GM19351 (cell line): Measurements from ENCODE around the gene USHBP1.

Source experiments
- ATAC-seq: cut with Tn5 transposase; IDR thresholded peaks from one replicate; pipeline ENCODE4 v1.9.1; 2021; ENCODE audit warnings: mild to moderate bottlenecking, moderate library complexity; ENCODE audit not compliant: unreplicated experiment

The USHBP1 gene, protein sequence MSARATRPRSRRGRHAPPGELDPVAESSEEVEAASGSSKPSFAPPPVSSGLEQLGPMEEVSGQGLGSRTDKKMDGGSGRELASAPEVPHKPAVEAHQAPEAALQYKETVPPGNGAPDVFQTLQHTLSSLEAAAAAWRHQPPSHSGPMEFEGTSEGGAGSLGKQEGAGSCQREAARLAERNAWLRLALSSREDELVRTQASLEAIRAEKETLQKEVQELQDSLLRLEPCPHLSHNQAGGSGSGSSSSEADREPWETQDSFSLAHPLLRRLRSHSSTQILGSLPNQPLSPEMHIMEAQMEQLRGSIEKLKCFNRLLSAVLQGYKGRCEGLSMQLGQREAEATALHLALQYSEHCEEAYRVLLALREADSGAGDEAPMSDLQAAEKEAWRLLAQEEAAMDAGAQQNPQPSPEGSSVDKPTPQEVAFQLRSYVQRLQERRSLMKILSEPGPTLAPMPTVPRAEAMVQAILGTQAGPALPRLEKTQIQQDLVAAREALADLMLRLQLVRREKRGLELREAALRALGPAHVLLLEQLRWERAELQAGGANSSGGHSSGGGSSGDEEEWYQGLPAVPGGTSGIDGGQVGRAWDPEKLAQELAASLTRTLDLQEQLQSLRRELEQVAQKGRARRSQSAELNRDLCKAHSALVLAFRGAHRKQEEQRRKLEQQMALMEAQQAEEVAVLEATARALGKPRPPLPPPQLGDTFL

DNA sequence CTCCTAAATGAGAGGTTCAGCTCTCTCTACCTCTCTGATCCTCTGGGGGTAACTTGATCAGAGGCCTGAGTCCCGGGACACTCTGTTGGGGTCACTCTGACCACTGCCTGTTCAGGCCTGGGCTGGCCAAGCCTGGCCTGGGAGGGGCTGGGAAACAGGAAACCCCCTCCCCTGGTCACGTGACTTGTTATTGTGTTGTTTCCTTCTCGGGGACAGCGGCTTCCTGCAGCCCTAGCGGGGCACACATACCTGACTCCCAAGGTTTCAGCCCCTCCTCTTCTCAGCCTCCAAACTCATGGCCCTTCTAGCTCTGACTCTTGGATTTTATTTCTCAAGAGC is at the start of gene USHBP1:
USHBP1 (minus strand) TSS at position 105 of the 339 bp plus-strand sequence. CDS start 446 bp downstream, outside the sequence.
- ATAC-seq = no peak

DNA sequence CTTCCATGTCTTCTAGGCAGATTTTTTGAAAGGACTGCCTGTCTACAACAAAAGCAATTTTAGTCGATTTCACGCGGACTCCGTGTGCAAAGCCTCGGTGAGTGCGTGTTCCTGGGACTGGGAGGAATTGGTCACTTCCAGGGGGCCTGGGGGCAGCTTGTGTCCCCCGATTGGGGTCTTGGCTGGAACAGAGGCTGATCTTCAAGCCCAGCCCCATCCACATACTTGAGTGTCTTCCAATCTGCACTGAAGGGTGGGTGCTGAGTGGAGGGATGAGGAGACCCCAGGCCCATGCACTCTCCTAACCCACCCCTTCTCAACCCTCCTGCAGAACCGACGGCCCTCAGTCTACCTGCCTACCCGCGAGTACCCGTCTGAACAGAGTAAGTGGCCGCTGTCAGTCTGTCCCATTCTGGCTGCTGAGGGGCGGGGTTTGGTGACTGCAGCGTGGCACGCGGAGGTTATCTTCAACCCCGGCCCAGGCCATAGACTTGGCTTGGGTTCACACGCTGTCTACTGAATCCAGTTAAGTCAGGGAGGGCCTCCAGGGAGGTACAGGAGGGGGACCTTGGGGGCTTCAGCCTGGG is 49.6 kb upstream of the USHBP1 start:
- ATAC-seq = no peak

DNA sequence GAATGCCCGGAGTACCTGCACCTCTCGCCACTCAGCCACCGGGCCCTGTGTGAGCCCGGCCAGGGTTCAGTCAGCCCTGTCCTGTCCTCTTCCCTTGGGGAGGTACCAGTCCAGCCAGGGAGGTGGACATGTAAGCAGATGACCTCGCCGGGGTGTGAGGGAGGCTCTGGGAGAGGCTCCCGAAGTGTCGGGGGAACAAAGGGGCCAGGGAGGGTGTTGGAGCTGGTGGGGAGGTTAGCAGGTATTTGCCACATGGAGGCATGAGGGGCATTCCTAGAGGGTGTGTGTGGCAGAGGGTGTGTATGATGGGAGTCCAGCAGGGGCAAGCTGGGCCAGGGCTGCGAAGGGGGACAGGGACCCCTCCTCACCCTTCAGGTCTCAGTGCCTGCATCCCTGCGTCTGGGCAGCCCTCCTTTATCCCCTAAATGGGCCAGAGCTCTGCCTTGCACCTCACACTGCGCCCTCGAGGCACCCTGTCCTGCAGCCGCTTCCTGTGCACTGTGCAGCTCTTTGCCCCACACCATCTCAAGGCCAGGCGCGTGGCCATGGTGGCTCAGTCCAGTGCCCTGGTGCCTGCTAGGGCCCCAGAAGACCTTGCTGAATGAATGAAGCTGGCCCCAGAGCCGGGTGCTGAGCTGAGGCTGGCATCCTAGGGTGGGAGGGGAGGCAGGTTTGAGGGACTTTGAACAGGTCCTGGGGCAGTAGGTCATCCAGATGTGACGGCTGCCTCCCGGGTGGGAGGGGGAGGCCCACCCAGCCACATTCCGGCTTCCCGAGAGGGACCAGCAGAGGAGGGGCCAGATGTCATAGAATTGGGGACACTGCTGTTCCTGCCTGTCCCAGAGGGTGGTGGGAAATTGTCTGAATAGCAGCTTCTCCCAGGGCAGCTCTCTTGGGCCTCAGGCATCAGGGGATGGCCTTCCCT is 47.9 kb upstream of the USHBP1 start:
- no peak for ATAC-seq

DNA sequence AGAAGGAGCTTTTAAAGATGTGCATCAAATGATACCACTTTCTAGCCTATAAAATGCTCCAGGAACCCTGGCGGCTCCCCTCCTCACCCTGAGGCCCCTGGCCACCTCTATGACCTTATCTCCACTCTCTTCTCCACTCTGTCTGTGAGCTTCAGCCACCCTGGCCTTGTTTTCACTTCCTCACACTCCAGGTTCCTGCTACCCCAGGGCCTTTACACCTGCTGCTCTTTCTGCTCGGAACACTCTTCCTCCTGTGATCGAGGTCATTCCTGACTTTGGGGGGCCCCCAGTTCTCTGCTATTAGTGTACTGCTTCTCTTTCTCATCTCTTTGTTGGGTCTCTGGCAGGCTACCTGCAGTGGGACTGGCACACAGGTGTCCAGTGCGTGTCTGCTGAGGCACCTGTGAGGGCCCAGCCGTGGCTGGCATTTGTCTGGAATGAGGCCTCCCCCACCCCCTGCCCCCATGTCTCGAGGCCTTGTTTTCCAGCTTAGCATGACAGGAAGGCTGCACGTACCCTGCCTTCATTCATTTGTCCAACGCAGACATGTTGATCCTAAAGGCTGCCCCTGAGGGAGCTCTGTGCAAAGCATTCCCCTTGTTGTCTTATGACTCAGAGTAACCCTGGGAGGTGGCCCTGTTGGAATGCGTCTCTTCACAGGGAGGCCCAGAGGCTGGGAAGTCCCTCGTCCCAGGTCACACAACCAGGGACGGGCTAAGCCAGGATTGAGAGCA is 47.1 kb upstream of the USHBP1 start:
- ATAC-seq = no peak

DNA sequence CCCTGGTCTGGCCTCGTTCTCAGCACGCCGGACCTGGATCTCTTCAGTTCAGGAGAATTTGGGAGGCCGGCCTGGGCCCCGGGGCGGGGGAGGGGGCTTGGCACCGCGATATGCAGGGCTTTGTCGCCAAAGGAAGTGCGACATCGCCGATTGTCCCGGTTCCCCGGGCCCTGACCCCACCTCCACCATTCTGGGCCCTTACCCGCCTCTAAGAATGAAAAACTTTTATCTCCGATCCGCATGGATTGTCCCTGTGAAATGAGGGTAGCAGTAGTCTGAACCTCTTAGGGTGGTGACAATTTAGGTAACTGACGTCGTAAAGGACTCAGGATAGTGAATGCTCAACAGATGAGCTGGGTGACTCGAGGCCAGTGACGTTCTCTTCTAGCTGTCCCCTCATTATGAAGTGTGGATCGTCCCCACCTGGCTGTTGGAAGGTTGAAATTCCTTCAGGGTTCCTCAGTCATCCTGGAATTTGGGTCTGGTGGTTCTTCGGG is 45.5 kb upstream of the USHBP1 start:
- no peak for ATAC-seq

DNA sequence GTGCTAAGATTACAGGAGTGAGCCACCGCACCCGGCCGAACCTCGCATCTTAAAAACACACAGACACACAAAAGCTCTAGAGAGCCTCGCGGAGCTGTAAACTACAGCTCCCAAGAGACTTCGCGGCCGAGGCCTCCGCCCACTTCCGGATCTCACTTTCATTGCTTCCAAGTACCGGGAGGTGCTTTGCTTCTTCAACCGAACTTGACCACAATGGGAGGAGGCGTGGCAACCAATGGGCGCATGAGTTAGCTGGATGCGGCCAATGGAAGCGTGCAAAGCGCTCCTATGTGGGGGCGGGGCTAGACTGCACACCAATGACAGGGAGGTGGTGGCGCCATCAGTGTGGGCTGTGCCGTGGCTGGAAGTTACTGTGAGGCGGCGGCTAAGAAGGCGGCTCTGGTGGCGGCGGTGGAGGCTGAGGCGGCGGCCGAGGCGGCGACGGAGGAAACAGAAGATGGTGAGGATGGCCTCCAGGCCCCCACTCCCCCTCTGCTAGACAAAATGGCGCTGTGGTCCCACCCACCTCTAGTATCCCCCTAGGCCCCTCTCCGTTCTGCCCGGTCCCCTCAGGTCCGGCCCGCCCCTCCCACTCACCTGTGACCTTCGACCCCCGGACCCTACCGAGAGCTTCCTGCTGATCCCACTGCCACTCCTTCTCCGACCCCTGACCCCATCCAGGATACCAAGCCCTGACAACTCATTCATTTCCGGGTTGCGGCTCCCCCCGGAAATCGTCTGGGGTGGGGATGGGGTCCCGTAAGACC is 44.8 kb upstream of the USHBP1 start, which contains the start of gene DDA1:
DDA1 (plus strand) TSS at position 366 of the 767 bp plus-strand sequence; CDS start at position 458, 92 bp downstream.
- ATAC-seq = peak; percentile 62

DNA sequence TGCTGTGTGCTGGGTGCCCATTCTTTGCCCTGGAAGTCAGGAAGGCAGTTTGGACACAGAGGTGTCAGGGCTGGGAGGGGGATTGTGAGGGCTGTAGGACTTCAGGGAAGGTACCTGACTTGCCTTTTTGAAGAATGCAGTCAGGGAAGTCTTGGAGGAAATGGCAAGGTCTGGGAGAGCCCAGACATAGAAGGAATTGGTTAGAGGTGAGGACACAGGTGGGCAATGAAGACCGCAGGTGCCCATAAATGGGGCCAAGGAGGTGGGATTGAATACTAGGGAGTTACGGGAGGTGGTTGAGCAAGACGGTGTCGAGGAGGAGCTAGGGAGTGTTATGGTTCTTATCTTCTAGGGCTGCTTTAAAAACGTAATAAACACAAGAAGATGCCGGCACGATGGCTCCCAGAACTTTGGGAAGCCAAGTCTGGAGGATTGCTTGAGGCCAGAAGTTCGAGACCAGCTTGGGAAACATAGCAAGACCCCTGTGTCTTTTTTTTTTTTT is 43.4 kb upstream of the USHBP1 start:
- ATAC-seq = no peak

DNA sequence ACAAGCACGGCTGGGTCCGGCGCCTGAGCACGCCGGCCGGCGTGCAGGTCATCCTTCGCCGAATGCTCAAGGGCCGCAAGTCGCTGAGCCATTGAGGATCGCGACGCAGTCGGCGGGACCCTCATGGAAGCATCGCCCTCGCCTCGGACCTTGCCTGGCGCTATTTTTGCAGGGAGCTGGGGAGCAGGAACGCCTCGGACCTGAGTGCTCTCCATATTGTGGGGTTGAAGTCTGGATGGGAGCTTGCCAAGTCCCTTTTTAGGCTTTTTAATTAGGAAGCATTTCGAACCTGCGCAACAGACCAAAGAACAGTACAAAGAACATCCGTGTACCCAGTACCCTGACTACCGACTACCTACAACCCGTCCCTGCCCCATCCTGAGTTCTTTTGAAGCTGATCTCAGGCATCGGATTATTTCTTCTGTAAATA is 41.8 kb upstream of the USHBP1 start:
- no peak for ATAC-seq

DNA sequence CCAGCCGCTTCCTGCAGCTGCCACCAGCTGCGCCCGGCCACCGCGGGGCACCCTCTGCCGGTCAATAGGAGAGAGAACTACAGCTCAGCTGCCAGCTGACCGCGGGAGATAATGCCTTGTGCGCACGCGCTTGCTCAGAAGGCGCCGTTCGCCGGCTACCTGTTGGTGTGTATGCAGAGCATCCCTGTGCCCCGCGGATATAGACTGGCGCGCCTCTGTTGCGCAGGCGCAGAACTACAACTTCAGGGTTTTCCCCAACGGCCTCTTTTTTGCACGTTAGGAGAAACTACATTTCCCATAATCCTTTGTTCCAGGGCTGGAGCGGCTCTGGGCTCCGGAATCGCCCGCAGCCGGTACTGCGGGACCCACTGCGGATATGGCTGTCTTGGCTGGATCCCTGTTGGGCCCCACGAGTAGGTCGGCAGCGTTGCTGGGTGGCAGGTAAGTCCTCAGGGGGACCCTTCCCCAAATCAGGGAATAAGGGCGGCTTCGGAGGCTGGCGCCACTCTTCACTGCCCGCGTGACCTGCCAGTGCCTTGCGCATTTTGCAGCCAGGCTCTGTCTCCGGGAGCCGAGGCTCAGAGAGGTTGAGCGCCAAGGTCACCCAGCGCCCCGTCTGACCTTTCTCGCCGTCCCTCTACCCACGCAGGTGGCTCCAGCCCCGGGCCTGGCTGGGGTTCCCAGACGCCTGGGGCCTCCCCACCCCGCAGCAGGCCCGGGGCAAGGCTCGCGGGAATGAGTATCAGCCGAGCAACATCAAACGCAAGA is 41.2 kb upstream of the USHBP1 start, which contains the start of gene MRPL34:
MRPL34 (plus strand) TSS at position 356 of the 768 bp plus-strand sequence; CDS start at position 377, 21 bp downstream.
- peak; percentile 58 for ATAC-seq

DNA sequence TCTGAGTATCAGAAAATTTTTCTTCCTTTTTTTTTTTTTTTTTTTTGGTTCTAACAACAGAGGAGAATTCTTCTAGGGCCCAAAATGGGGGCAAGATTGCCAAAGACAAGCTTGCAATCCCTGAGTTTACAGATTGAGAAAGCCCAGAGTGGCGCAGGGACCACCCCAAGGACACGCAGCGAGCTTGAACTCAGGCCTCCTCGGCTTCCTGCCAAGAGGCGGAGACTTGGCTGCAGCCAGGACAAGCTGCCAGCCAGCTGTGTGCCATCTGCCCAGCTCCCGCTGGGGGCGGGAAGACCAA is 40.6 kb upstream of the USHBP1 start:
- no peak for ATAC-seq

DNA sequence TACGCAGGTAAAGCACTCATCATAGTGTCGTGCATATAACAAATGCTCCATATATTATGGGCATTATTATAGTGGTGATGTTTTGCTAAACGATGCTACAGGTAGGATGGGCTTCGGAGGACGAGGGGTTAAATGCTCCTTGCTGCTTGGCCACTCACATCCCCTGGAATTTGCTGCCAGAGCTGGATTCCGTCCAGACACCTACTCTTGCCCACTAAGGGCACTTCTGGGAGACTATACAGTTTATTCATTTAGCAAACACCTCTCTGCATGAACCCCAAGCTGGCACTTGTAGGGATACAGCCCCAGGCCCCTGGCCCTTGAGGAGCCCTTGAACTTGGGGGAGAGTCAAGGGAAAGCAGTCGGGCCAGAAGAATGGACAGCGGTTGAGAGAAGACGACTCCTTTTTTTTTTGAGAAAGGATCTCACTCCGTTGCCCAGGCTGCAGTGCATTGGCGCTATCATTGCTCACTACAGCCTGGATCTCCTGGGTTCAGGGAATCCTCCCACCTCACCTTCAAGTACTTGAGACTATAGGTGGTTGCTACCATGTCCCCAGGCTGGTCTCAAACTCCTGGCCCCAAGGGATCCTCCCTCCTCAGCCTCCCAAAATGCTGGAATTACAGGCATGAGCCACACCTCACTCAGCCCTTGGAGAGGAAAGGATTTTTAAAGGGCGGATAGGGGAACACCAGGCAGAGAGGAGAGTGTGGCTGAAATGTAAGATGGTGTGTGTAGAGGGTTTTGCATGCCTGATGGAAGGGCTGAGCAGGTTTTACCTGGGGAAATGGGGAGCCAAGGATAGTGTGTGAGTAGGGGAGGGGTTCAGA is 40.1 kb upstream of the USHBP1 start:
- no peak for ATAC-seq

DNA sequence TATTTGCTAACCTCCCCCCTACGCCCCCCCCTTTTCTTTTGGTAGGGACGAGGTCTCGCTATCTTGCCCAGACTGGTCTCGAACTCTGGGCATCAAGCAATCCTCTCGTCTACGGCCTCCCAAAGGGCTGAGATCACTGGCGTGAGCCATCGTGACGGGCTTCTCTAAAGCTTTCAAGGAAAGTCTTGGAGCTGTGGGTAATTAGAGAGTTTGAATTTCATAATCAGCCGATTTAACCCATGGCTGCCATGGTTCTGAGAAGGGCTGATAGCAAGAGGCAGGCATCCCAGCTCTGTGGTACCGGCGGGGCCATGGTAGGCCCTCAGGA is 39.4 kb upstream of the USHBP1 start:
- ATAC-seq = no peak

DNA sequence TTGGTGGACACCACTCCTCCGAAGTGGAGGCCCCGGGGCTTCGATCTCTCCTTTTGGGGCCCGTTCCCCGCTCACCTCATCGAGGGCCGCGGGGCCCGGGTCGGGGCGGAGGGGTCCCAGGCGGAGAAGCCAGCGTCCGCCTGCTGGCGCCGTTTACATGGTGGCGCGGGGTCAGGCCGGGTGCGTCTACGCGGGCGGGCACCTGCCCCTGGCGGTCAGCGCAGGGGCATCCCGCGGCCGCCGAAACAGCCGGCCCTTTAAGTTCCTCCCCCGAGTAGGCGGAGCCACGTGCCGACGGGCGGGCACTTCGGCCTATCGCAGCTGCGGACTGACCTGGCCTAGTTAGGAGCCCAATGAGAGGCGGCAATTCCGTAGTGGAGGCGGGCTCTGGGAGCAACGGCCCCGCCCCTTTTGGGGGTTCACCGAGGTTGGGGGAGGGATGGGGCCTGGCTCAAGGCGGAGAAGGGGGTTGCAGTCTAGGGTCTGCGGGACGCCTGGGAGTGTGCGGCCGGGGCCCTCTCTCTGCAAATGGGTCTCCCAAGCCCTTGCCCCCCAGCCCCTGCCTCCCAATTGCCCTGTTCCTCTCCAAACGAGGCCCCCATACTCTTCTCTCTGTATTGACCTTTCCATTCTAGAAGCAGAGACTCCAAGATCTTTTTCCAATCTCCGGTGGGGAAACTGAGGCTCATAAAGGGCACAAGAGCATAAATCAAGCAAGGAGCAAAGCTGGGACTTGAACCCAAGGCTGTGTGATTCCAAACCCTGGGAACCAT is 38.8 kb upstream of the USHBP1 start, which contains the start of gene ABHD8:
ABHD8 (minus strand) TSS at position 259 of the 773 bp plus-strand sequence. CDS start 1,809 bp downstream, outside the sequence.
- ATAC-seq = peak; percentile 70

DNA sequence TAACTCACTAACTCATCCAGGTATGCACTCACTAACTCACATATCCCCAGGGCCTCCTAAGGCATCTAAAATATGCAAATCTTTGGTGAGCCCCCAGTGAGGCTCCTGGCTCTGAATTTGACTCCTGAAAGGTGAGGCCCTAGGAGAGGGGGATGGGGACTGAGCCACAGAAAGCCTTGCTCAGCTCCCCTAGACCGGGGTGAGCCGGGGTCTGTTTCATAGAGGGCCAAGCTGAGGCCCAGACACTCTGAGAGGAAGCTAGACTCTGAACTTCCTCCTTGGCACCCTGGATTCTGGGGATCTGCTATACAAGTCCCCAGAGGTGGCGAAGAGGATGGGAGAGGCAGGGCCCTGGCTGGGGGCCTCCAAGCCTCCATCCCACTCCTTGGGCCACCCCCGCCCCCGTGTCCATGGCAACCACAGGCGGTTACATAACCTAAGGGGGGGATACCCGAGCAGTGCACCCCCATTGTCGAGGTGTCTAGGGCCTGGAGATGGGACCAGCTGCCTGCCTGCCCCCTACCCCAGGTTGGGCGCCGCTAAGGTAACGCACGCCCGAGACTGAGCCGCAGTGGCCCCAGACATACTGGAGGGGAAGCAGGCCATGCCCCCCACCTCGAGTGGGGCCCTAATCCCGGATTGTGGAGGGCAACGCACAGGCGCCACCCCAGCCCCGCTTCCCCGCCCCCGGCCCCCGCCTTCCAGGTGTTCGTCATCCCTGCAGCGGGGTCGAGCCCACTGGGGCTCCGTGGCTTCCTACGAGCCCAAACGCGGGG is 38.0 kb upstream of the USHBP1 start:
- ATAC-seq = no peak

DNA sequence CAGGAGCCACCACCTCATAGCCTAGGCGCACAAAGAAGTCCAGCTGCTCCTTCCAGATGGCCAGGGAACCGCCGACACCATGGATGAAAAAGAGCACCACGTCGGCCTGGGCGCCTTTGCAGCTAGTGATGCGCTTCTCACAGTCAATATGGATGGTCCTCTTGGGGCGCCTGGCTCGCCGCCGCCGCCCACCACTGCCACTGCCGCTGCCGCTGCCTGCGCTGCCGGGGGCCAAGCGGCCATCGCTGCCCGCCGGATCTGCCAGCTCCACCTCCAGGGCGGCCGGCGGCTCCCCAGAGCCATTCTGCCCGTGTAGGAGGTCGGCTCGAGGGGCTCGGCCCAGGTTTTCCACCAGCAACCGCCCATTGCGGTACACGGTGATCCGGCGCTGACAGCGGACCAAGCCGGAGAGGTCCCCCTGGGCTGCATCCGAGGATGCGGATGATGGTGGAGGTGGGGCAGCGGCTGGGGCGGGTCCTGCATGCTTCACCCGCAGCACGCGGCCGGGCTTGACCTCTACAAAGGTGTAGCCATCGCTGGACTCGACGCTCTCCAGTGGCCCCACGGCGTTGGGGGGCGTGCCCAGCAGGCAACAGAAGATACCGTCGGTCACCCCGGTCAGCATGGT is 36.6 kb upstream of the USHBP1 start:
- ATAC-seq = no peak
